Measurements from ENCODE around the gene NUB1.

- TF ChIP-seq TCF12 (IDR thresholded peaks at IDR 0.05): no peak
- TF ChIP-seq, protein P1, sequence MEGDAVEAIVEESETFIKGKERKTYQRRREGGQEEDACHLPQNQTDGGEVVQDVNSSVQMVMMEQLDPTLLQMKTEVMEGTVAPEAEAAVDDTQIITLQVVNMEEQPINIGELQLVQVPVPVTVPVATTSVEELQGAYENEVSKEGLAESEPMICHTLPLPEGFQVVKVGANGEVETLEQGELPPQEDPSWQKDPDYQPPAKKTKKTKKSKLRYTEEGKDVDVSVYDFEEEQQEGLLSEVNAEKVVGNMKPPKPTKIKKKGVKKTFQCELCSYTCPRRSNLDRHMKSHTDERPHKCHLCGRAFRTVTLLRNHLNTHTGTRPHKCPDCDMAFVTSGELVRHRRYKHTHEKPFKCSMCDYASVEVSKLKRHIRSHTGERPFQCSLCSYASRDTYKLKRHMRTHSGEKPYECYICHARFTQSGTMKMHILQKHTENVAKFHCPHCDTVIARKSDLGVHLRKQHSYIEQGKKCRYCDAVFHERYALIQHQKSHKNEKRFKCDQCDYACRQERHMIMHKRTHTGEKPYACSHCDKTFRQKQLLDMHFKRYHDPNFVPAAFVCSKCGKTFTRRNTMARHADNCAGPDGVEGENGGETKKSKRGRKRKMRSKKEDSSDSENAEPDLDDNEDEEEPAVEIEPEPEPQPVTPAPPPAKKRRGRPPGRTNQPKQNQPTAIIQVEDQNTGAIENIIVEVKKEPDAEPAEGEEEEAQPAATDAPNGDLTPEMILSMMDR (IDR thresholded peaks at IDR 0.05): no peak
- no peak for TF ChIP-seq EZH2phosphoT487 (IDR thresholded peaks at IDR 0.05; ENCODE audit: borderline replicate concordance, low read depth)
- TF ChIP-seq MEF2A (IDR thresholded peaks at IDR 0.05; ENCODE audit: borderline replicate concordance, low read depth): no peak
- no peak for TF ChIP-seq EP300 (IDR thresholded peaks at IDR 0.05; ENCODE audit: borderline replicate concordance in 1 of 2, low read depth in 1 of 2, low read length in 1 of 2)
- TF ChIP-seq, protein P2, sequence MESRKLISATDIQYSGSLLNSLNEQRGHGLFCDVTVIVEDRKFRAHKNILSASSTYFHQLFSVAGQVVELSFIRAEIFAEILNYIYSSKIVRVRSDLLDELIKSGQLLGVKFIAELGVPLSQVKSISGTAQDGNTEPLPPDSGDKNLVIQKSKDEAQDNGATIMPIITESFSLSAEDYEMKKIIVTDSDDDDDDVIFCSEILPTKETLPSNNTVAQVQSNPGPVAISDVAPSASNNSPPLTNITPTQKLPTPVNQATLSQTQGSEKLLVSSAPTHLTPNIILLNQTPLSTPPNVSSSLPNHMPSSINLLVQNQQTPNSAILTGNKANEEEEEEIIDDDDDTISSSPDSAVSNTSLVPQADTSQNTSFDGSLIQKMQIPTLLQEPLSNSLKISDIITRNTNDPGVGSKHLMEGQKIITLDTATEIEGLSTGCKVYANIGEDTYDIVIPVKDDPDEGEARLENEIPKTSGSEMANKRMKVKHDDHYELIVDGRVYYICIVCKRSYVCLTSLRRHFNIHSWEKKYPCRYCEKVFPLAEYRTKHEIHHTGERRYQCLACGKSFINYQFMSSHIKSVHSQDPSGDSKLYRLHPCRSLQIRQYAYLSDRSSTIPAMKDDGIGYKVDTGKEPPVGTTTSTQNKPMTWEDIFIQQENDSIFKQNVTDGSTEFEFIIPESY (IDR thresholded peaks at IDR 0.05; ENCODE audit: borderline replicate concordance, low read depth): no peak
- no peak for TF ChIP-seq SMC3 (IDR thresholded peaks at IDR 0.05; ENCODE audit: low read depth, low read length)
- TF ChIP-seq NRF1 (IDR thresholded peaks at IDR 0.05; ENCODE audit: low read depth, low read length): no peak
- TF ChIP-seq CHD2 (IDR thresholded peaks at IDR 0.05; ENCODE audit: low read length, partially characterized antibody): no peak
- no peak for TF ChIP-seq FOXJ3 (CRISPR knock-in tag; IDR thresholded peaks at IDR 0.05)
- no peak for TF ChIP-seq RAD21 (IDR thresholded peaks at IDR 0.05; ENCODE audit: low read length)
- no peak for TF ChIP-seq POLR2AphosphoS5 (IDR thresholded peaks at IDR 0.05; ENCODE audit: low read depth, low read length)
These were observed 35.8 kb downstream of the NUB1 start for GRCh38 chr7:151377406-151377805.

Measured in SK-N-SH (cell line).